ENCODE measurements around the gene DNAAF8. TPM values are rescaled to one million over a fixed set of nuclear protein-coding genes. Genes with fewer than 3 reads are reported as not detected.

DNAAF8 gene
- total RNA-seq: 1 to 10 TPM in 1 of 3 donors, under 1 TPM in 2; 0.22 to 1.8 (median 0.98) TPM
- long read RNA-seq, donor 1, partial matches to known transcripts: 1 of 1 reads
- long read RNA-seq, donor 1, other reads (novel, unspliced or antisense): 0 of 1 reads
- long read RNA-seq, donor 2: 0 reads

- TF ChIP-seq CTCF (IDR thresholded peaks at IDR 0.05): no peak
- intact Hi-C loops (cut with DNase I, micrococcal nuclease): no loop called here
- H3K36me3 ChIP-seq (ENCODE audit: low read depth): no peaks in the 10 kb centered on the region
- ATAC-seq: peak; percentile 97
- peak within 1 kb of the TSS; percentile 92 for H3K4me3 ChIP-seq
- DNase-seq: peak; percentile 94 to 96 (median 94)
- H3K4me1 ChIP-seq (ENCODE audit: low read depth): peaks cover 12% of the 10 kb centered on the region
- no peaks in the 10 kb centered on the region for H3K9me3 ChIP-seq
Observed at GRCh38 chr16:4734063-4734729, at the start of gene DNAAF8, which contains the start of gene ANKS3. TSS of gene DNAAF8 (plus strand) at chr16:4734537. CDS start at chr16:4736515, 1,978 bp downstream. TSS of gene ANKS3 (minus strand) at chr16:4734271. CDS start at chr16:4730149, 4,122 bp downstream.

DNA sequence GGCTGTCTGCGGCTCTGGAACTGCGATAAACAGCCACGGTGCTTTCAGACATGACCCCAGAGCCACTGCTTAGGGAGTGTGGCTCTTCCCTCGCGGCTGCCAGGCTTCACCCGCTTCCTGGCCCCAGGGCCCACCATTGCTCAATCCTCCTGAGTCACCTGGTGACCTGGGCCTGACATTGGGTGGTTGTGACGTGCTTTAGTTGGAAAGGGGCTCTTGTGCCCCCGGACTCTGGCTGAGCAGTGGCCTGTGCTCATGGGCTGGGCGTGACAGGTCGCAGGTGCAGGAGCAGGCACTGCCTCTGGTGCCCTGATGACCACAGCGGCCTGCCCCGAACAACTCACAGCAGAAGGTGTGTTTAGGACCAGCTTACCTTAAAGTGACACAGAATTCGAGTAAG, 49.6 kb upstream of the DNAAF8 start:
- Histone ChIP-seq H3K9me3 (no peaks in the 10 kb centered on the region), H3K4me3 (no peak overlapping the region), H3K36me3 (ENCODE audit: low read depth) (no peaks in the 10 kb centered on the region), H3K4me1 (ENCODE audit: low read depth) (peaks cover 3% of the 10 kb centered on the region)
- ATAC-seq (no peak), DNase-seq (peak in 1 of 3 donors; percentile 46)
- TF ChIP-seq CTCF (IDR thresholded peaks at IDR 0.05): no peak
- intact Hi-C loops (cut with DNase I, micrococcal nuclease): no loop called here

DNA sequence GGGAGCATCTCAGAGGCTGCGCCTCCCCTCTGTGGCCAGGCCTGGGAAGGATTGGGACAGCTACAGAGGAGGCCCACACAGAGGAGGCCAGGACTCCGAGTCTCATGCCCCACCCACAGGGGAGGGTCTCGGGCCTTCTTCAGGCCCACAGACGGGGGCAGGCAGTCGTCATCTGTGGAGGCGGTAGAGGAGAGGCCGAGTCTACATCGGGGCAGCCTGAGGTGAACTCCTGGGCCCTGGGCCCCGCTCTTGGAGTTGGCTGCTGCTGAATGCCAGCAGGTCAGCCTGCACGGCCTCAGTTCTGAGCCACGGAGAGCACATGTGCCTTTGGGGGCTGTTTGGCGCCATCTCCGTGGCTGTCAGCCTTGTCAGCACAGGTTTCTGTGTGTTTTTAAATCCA, 49.0 kb upstream of the DNAAF8 start:
- Histone ChIP-seq H3K36me3 (ENCODE audit: low read depth) (no peaks in the 10 kb centered on the region), H3K4me3 (no peak overlapping the region), H3K4me1 (ENCODE audit: low read depth) (peaks cover 3% of the 10 kb centered on the region), H3K9me3 (no peaks in the 10 kb centered on the region)
- ATAC-seq: no peak
- peak in 1 of 3 donors; percentile 38 for DNase-seq
- intact Hi-C loops (cut with DNase I, micrococcal nuclease): no loop called here
- no peak for TF ChIP-seq CTCF (IDR thresholded peaks at IDR 0.05)

DNA sequence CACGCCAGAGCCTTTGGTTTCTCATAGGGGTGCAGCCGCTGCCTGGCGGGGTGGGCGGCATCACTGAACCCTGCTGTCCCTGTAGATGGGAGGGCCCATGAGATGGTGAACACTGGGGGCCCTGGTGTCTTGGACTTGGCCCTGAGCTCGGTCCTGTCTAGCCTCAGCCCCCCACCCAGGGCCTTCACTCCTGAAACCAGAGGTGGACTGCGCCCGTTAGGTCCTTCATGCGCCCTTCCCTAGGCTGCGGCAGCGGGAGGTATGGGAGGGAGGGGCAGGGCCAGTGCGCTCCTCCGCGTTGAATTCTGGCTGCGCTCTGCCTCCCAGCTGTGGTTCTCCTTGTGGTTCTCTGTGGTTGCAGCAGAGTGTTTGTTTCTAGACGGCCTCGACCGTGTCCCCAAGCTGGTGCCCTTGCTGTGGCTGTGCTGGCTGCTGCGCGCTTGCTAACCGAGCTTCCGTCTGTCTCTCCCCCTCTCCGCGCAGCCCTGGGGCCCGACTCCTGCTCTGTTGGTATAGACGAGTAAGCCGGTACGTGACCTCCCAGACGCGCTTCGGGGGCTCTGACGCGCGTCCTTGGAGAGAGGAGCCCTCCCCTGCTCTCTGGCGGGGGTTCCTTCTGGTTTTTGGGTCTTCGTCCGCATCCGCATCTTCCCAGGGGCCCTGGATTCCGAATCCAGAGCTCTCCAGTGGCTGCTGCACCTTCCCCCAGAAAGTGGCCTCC, 48.4 kb upstream of the DNAAF8 start:
- Histone ChIP-seq H3K9me3 (no peaks in the 10 kb centered on the region), H3K36me3 (ENCODE audit: low read depth) (no peaks in the 10 kb centered on the region), H3K4me3 (no peak overlapping the region), H3K4me1 (ENCODE audit: low read depth) (peaks cover 2% of the 10 kb centered on the region)
- DNase-seq (peak in 1 of 3 donors; percentile 47), ATAC-seq (no peak)
- no peak for TF ChIP-seq CTCF (IDR thresholded peaks at IDR 0.05)
- intact Hi-C loops (cut with DNase I, micrococcal nuclease): no loop called here

DNA sequence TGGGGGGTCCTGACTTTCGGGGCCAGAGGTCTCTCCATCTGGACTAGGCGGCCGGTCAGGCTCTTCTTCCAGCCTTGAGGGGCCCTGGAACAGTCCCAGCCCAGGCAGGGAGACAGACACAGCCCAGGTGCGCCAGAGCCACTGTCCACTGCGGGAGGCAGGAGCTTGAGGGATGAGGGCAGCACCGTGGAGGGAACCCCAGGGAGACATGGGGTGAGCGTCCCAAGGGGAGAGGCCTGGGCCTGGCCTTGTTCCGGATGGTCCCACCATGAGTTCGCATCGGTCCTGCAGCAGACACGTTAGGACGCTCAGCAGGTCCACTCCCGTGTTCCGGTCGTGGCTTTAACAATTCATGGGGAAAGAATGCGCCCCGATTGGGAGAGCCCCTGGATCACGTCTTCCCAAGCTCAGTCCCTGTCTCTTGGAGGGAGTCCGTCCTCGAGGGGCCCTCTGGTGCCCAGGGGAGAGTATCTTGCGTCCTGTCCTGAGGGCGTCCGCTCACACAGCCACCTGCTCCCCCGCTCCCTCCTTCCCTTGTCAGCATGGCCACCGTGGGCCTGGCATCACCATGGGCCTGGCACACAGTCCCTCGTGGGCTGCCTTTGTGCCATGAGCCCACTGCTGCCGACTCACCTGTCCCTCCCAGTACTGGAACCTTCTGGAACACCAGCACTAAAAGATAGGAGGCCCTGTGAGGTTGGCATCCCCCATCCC, 47.7 kb upstream of the DNAAF8 start:
- H3K9me3 ChIP-seq: no peaks in the 10 kb centered on the region
- ATAC-seq (no peak), DNase-seq (peak in 1 of 3 donors; percentile 45)
- TF ChIP-seq CTCF (IDR thresholded peaks at IDR 0.05): no peak
- no peaks in the 10 kb centered on the region for H3K4me1 ChIP-seq (ENCODE audit: low read depth)
- H3K36me3 ChIP-seq (ENCODE audit: low read depth): no peaks in the 10 kb centered on the region
- intact Hi-C loops (cut with DNase I, micrococcal nuclease): no loop called here
- H3K4me3 ChIP-seq: no peak overlapping the region
